Measurements from ENCODE around the gene RAC3. TPM values are rescaled to one million over a fixed set of nuclear protein-coding genes. Genes with fewer than 3 reads are reported as not detected.
"Not testable (repeated sequence)": the region's sequence is repeated elsewhere in the genome, so short reads cannot be mapped to it uniquely, and the experiment has no call there.

Gene RAC3
- total RNA-seq, 4 donors from 2014 or later, result 4.9 to 10.4 (median 7.0) TPM

- peaks cover 0 to 20% (median 0%) of the 10 kb centered on the region in 3 donors for H3K36me3 ChIP-seq
- peak overlapping the region; percentile 93 to 98 (median 96) for H3K27ac ChIP-seq
- peak overlapping the region; percentile 53 to 82 (median 64) for H3K4me3 ChIP-seq
- intact Hi-C loops (cut with DNase I), result no loop called here
- H3K9me3 ChIP-seq, result no peaks in the 10 kb centered on the region
- H3K27me3 ChIP-seq, result no peaks in the 10 kb centered on the region
- no peak for DNase-seq
- H3K4me1 ChIP-seq, result peaks cover 16 to 45% (median 19%) of the 10 kb centered on the region in 3 donors
- 7 to 9% methylated on average over 7 to 8 of the region's 10 CpGs for WGBS, 2 donors
- TF ChIP-seq POLR2A (IDR thresholded peaks at IDR 0.05) (no peak), CTCF (IDR thresholded peaks at IDR 0.05) (no peak)
Measured at GRCh38 chr17:82037889-82038195, 6.4 kb downstream of the RAC3 start.

DNA sequence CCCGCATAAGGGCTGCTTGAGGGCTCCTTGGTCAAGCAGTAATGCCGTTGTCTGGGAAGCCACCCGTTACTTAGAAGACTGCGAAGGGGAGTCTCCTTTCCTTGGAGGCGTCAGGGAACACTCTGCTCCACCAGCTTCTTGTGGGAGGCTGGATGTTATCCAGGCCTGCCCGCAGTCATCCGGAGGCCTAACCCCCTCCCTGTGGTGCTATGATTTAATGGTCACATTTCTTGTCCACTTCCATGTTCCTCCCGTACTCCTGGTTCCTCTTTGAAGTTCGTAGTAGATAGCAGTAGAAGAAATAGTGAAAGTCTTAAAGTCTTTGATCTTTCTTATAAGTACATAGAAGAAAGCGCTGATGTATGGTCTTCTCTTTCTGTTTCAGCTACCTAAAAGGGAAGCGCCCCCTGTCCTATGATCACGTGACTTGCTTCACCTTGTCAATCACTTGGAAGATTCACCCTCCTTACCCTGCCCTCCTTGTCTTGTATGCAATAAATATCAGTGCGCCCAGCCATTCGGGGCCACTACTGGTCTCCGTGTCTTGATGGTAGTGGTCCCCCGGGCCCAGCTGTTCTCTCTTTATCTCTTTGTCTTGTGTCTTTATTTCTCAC, 7.4 kb downstream of the RAC3 start:
- H3K9me3 ChIP-seq; DNase-seq; H3K27me3 ChIP-seq; H3K4me3 ChIP-seq; intact Hi-C loops (cut with DNase I); H3K27ac ChIP-seq: not testable (repeated sequence)
- WGBS, 2 donors, result 84 to 90% methylated on average over 16 of the region's 16 CpGs
- H3K36me3 ChIP-seq, result peaks cover 0 to 20% (median 0%) of the 10 kb centered on the region in 3 donors
- peaks cover 16 to 34% (median 19%) of the 10 kb centered on the region in 3 donors for H3K4me1 ChIP-seq

DNA sequence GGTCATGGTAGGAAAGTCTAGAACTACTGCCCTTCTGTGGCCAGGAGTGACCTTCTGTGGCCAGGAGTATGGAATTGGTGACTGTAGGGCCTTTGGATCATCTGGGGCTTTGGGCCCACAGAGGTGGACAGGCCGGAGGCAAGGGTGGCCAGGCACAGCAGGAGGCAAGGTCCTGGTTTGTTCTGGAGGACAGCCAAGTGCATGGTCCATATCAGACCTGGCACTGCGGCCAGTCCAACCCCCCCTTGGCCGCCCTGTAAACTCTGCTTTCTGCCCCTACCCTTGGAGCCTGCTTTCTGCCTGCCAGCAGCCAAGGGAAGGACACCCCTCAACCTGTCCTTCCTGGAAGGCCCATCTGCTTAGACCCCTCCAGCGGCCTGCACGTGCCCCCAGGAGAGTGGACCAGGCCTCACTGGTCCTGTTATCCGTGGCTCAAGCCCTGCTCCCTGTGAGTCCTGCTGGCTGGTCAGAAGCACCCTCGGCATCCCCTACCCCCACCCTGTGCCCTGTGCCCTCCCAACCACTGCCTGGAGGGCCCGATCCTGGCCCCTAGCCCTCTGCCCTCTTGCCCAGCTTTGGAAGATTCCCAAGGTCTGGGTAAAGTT, 8.3 kb downstream of the RAC3 start:
- peaks cover 0 to 15% (median 0%) of the 10 kb centered on the region in 3 donors for H3K36me3 ChIP-seq
- no peak for TF ChIP-seq POLR2A (IDR thresholded peaks at IDR 0.05)
- no peak for TF ChIP-seq CTCF (IDR thresholded peaks at IDR 0.05)
- H3K4me1 ChIP-seq, result peaks cover 16 to 28% (median 19%) of the 10 kb centered on the region in 3 donors
- H3K27me3 ChIP-seq, result no peaks in the 10 kb centered on the region
- 98 to 100% methylated on average over 2 to 7 of the region's 8 CpGs for WGBS, 2 donors
- no peak overlapping the region for H3K4me3 ChIP-seq
- intact Hi-C loops (cut with DNase I), result no loop called here
- H3K9me3 ChIP-seq, result no peaks in the 10 kb centered on the region
- DNase-seq, result no peak
- H3K27ac ChIP-seq, result no peak overlapping the region

DNA sequence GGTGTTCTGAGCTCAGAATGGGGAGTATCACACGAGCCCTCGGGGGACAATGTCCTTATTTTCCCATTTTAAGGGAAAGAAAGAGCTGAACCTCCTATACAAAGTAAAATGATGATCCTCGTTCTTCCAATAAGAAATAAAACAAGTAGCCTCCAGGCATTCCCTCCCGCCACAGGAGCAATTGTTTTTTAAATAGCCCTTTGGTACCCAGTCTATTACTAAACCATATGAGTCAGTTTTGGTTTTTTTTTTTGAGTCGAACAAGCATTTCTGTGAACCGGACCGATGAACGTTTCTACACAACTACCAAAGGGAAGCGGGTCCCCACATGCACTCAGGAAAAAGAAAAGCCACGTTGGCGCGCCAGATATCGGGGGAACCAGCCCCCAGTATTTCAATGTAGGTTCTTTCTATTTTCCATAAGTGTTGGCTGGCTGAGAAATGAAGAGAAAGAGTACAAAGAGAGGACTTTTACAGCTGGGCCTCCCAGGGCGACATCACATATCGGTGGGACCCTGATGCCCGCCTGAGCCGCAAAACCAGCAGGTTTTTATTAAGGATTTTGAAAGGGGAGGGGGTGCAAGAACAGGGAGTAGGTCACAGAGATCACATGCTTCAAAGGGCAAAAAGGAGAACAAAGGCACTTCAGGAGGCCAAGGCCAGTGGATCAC, 9.8 kb downstream of the RAC3 start:
- DNase-seq, result no peak
- Histone ChIP-seq H3K9me3 (no peaks in the 10 kb centered on the region), H3K27me3 (no peaks in the 10 kb centered on the region), H3K36me3 (peaks cover 0 to under 1% (median 0%) of the 10 kb centered on the region in 3 donors), H3K4me1 (peaks cover 11 to 18% (median 12%) of the 10 kb centered on the region in 3 donors), H3K27ac (no peak overlapping the region), H3K4me3 (no peak overlapping the region)
- intact Hi-C loops (cut with DNase I), result no loop called here
- TF ChIP-seq POLR2A (IDR thresholded peaks at IDR 0.05) (no peak), CTCF (IDR thresholded peaks at IDR 0.05) (no peak)
- 59 to 60% methylated on average over 17 of the region's 17 CpGs for WGBS, 2 donors

DNA sequence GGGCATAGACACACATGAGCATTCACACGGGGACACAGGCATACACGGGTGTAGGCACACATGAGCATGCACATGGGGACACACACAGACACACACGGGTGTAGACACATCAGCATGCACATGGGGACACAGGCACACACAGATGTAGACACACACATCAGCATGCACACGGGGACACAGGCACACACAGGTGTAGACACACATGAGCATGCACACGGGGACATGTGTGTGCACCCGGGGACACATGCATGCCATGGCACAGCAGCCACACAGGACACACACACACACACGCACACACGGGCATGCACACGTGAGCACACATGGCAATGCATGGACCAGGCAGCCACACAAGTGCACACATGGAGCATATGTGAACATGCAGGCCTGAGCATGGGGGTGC, 11.2 kb downstream of the RAC3 start:
- H3K27me3 ChIP-seq, result no peaks in the 10 kb centered on the region
- no peaks in the 10 kb centered on the region for H3K9me3 ChIP-seq
- 81 to 87% methylated on average over 4 to 9 of the region's 9 CpGs for WGBS, 2 donors
- H3K36me3 ChIP-seq, result peaks cover 0 to 11% (median 4%) of the 10 kb centered on the region in 3 donors
- H3K27ac ChIP-seq, result no peak overlapping the region
- H3K4me1 ChIP-seq, result peaks cover 3 to 8% (median 5%) of the 10 kb centered on the region in 3 donors
- no peak overlapping the region for H3K4me3 ChIP-seq
- TF ChIP-seq CTCF (IDR thresholded peaks at IDR 0.05) (no peak), POLR2A (IDR thresholded peaks at IDR 0.05) (no peak)
- no peak for DNase-seq
- intact Hi-C loops (cut with DNase I), result no loop called here

All from esophagus squamous epithelium (tissue), 5 donors.